ENCODE data around the gene CYP4F2.
"Not testable (repeated sequence)": the region's sequence is repeated elsewhere in the genome, so short reads cannot be mapped to it uniquely, and the experiment has no call there.

The CYP4F2 gene

GRCh38 chr19:15829306-15829698 lies 68.6 kb downstream of the CYP4F2 start:
- DNase-seq (ENCODE audit: insufficient read length, low spot score) (no peak), FAIRE-seq (no peak)
- no peak for TF ChIP-seq POLR2A (IDR thresholded peaks at IDR 0.05; ENCODE audit: low read depth, low read length)

GRCh38 chr19:15828611-15829305 lies 69.1 kb downstream of the CYP4F2 start:
- not testable (repeated sequence) for FAIRE-seq; DNase-seq (ENCODE audit: insufficient read length, low spot score)

DNA sequence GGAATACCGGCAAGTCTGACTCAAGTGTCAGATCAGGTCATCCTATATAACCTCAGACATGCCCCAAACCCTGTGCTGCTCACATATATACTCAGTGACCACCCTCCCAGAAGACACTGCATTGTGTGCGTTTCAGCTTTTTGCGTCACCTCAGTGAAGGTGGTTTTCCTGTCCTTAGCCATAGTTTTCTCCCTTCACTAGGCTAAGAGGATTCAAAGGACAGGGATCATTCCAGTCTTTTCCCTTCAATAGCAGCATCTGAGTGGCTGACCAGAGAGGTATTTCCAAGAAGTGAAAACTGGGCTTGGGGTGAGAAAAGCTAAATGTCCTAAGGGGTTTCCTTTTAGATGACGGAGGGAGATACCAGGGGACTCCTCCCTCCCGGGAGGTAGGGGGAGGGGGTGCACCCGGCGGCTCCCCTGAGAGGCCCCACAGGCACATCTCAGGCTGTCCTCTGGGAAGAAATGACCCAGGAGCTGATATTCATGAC lies 69.7 kb downstream of the CYP4F2 start:
- peak; percentile 20 for DNase-seq (ENCODE audit: insufficient read length, low spot score)
- TF ChIP-seq POLR2A (IDR thresholded peaks at IDR 0.05; ENCODE audit: low read depth, low read length): no peak
- FAIRE-seq: no peak
